Osteoblast (primary cell): Measurements from ENCODE around the gene NPL. TPM values are rescaled to one million over a fixed set of nuclear protein-coding genes. Genes with fewer than 3 reads are reported as not detected.

Source experiments
- DNase-seq: peaks from one replicate; pipeline ENCODE4 v3.0.0; 2011; ENCODE audit warnings: low spot score, mixed read lengths; ENCODE audit not compliant: insufficient read length; ENCODE audit errors: missing footprints
- H2AFZ ChIP-seq: 2 replicates; pipeline ENCODE4 v1.6.0; 2011; ENCODE audit warnings: mild to moderate bottlenecking, low read length
- H3K27ac ChIP-seq: 2 replicates; pipeline ENCODE4 v1.5.1; 2011; ENCODE audit warnings: mild to moderate bottlenecking, low read depth, low read length, moderate library complexity
- H3K27me3 ChIP-seq: 2 replicates; pipeline ENCODE4 v1.6.0; 2012; ENCODE audit warnings: mild to moderate bottlenecking, control low read depth, inconsistent platforms, low read length, moderate library complexity; ENCODE audit not compliant: insufficient read depth
- H3K36me3 ChIP-seq: 2 replicates; pipeline ENCODE4 v1.5.1; 2011; ENCODE audit warnings: mild to moderate bottlenecking, low read length, control low read depth, moderate library complexity; ENCODE audit not compliant: insufficient read depth
- H3K4me1 ChIP-seq: 2 replicates; pipeline ENCODE4 v1.5.1; 2011; ENCODE audit warnings: mild to moderate bottlenecking, low read length, control low read depth, moderate library complexity; ENCODE audit not compliant: insufficient read depth
- H3K4me2 ChIP-seq: 2 replicates; pipeline ENCODE4 v1.6.0; 2011; ENCODE audit warnings: mild to moderate bottlenecking, low read length; ENCODE audit not compliant: insufficient read depth
- H3K4me3 ChIP-seq: fragments of 200-600 bp; sonication (generic); 3 replicates; pipeline ENCODE4 v1.5.1; 2012; ENCODE audit warnings: mild to moderate bottlenecking, low read length, inconsistent platforms; ENCODE audit not compliant: insufficient read depth
- H3K79me2 ChIP-seq: 2 replicates; pipeline ENCODE4 v1.6.0; 2012; ENCODE audit warnings: mild to moderate bottlenecking, low read length, control low read depth, inconsistent platforms; ENCODE audit not compliant: insufficient read depth
- H3K9me3 ChIP-seq: 2 replicates; pipeline ENCODE4 v1.5.1; 2011; ENCODE audit warnings: low read depth, low read length, control low read depth
- H4K20me1 ChIP-seq: 2 replicates; pipeline ENCODE4 v1.6.0; 2012; ENCODE audit warnings: mild to moderate bottlenecking, low read length, control low read depth; ENCODE audit not compliant: insufficient read depth
- CTCF ChIP-seq: IDR thresholded peaks from 2 replicates; pipeline ENCODE4 v1.5.1; 2011; ENCODE audit warnings: mild to moderate bottlenecking, low read depth, low read length, moderate library complexity; ENCODE audit errors: extremely low read depth
- total RNA-seq: library from RNA; depleted of rRNA; stranded (reverse); fragments of >200 nt; gene quantifications from 2 replicates; pipeline ENCODE4 v1.2.3, GENCODE V29; 2012

Gene NPL
- total RNA-seq, 1 donor: 2.5 TPM

DNA sequence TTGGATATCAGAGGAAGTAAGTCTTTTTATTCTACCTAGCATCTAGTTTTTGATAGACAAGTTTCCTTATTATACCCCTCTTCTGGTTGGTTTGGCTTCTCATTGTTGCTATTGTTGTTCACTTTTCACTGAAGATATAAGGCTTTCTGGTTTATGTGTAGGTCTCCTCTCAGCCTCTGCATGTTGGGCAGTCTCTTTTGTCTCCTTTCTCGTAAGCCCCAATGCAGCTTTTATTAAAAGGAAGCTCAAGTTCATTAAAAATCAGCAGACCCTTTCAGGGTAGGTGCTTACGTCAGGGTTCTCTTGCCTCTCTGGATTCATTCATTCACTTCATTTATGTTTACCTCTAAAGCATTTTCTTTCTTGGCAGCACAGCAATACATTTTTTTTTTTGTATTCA lies 44.8 kb downstream of the NPL start:
- Histone ChIP-seq H3K4me1 (peaks cover 3% of the 10 kb centered on the region), H2AFZ (no peak overlapping the region), H3K79me2 (no peaks in the 10 kb centered on the region), H3K27ac (no peak overlapping the region), H3K36me3 (no peaks in the 10 kb centered on the region), H3K27me3 (no peaks in the 10 kb centered on the region), H3K4me2 (no peak overlapping the region), H3K4me3 (no peak overlapping the region), H3K9me3 (no peaks in the 10 kb centered on the region), H4K20me1 (no peaks in the 10 kb centered on the region)
- no peak for DNase-seq
- no peak for TF ChIP-seq CTCF

- H3K4me3 ChIP-seq: no peak overlapping the region
- no peaks in the 10 kb centered on the region for H3K27me3 ChIP-seq
- no peak for TF ChIP-seq CTCF
- H3K27ac ChIP-seq: no peak overlapping the region
- H3K4me2 ChIP-seq: no peak overlapping the region
- H2AFZ ChIP-seq: no peak overlapping the region
- peaks cover 13% of the 10 kb centered on the region for H4K20me1 ChIP-seq
- DNase-seq: no peak
- no peaks in the 10 kb centered on the region for H3K9me3 ChIP-seq
- H3K79me2 ChIP-seq: peaks cover 13% of the 10 kb centered on the region
- no peaks in the 10 kb centered on the region for H3K36me3 ChIP-seq
- H3K4me1 ChIP-seq: peaks cover 8% of the 10 kb centered on the region
These were observed 46.2 kb downstream of the NPL start for GRCh38 chr1:182835806-182836205.

DNA sequence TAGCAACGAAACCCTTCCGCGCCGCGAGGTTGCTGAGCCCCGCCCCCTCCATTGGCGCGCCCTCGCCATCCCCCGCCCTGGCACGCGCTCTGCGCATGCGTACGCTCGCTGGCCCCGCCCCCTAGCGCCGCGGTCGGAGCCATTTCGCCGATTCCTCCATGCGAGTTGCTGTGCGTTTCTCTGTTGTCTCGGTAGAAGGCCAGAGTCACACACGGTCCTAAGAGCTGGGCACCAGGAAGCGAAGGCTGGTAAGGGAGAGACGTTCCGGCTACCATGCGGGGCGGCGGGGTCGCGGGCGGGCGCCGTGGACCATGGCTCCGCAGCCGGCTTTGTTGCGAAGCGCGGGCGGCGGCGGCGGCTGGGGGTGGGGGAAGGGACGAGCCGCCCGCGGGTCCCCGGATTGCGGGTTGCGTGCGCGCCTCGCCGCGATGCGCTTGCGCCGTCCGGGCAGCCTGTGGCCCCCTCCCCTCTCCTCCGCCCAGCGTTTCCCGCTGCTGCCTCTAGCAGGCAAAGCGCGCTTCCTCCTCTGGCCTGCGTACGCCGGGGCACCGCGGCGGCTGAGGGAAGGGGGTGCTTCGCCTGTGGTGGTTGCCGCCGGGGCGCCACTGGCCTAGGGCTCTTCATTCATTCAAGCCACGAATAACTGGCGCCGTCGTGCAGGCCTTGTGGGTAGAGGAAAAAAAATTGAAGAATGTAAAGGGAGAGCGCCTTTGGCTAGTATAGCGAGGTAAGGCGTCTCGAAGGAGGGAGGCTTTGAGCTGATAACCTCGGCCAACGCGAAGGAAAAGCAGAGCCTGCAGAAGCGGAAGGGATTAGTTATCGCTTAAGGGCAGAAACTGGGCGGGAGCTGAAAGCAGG lies 49.9 kb downstream of the NPL start, which contains the start of gene DHX9:
TSS of gene DHX9 (plus strand) at position 139 of the 858 bp plus-strand sequence. CDS start 3,220 bp downstream, outside the sequence.
- H3K4me2 ChIP-seq: peak within 1 kb of the TSS; percentile 99
- TF ChIP-seq CTCF: no peak
- H3K79me2 ChIP-seq: peaks cover 49% of the 10 kb centered on the region
- peaks cover 20% of the 10 kb centered on the region for H3K36me3 ChIP-seq
- H4K20me1 ChIP-seq: peaks cover 44% of the 10 kb centered on the region
- H2AFZ ChIP-seq: peak within 1 kb of the TSS; percentile 98
- DNase-seq: peak; percentile 98
- H3K4me1 ChIP-seq: peaks cover 22% of the 10 kb centered on the region
- no peaks in the 10 kb centered on the region for H3K9me3 ChIP-seq
- H3K27ac ChIP-seq: peak within 1 kb of the TSS; percentile 80
- no peaks in the 10 kb centered on the region for H3K27me3 ChIP-seq
- H3K4me3 ChIP-seq: peak within 1 kb of the TSS; percentile 97

GRCh38 chr1:182841368-182841988 lies 51.9 kb downstream of the NPL start:
- Histone ChIP-seq H3K9me3 (no peaks in the 10 kb centered on the region), H3K27ac (peak overlapping the region; percentile 3), H4K20me1 (peaks cover 61% of the 10 kb centered on the region), H2AFZ (no peak overlapping the region), H3K4me1 (peaks cover 22% of the 10 kb centered on the region), H3K4me3 (peak overlapping the region; percentile 97), H3K36me3 (peaks cover 40% of the 10 kb centered on the region), H3K79me2 (peaks cover 70% of the 10 kb centered on the region), H3K4me2 (peak overlapping the region; percentile 99), H3K27me3 (no peaks in the 10 kb centered on the region)
- peak; percentile 86 for DNase-seq
- TF ChIP-seq CTCF: no peak
